NCI-H1048 (cell line): Measurements from ENCODE around the gene GIMAP8.
"Not testable (repeated sequence)": the region's sequence is repeated elsewhere in the genome, so short reads cannot be mapped to it uniquely, and the experiment has no call there.

Source experiments
- DNase-seq: peaks from one replicate; lab custom pipeline; 2025; lab: John Stamatoyannopoulos, UW

GIMAP8 gene

DNA sequence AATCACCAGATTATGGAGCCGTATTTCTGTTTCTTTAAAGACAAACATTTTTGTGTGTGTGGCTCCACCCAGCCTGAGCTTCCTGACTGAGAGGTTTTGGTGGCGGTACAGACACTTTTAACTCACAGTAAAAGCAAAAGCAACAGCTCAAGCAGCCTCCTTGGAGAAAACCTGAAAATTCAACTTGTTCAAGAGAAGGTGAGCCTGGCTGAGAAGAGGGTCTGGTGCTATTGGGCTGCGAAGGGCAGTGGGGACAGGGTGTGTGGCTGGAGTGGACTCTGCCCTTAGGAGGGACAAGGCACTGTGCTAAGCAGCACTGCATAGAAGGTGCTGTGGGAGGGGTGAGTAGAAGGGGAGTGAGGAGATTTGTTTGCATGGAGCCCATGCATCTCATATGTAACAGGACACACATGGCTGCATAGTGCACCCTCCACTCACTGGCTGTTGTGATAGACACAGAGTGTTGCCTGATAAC is 64.4 kb downstream of the GIMAP8 start, which contains the start of gene GIMAP7:
Gene GIMAP7, plus strand, starts transcription at position 125 of the 475 bp plus-strand sequence. CDS start 5,103 bp downstream, outside the sequence.
- DNase-seq, result no peak

DNA sequence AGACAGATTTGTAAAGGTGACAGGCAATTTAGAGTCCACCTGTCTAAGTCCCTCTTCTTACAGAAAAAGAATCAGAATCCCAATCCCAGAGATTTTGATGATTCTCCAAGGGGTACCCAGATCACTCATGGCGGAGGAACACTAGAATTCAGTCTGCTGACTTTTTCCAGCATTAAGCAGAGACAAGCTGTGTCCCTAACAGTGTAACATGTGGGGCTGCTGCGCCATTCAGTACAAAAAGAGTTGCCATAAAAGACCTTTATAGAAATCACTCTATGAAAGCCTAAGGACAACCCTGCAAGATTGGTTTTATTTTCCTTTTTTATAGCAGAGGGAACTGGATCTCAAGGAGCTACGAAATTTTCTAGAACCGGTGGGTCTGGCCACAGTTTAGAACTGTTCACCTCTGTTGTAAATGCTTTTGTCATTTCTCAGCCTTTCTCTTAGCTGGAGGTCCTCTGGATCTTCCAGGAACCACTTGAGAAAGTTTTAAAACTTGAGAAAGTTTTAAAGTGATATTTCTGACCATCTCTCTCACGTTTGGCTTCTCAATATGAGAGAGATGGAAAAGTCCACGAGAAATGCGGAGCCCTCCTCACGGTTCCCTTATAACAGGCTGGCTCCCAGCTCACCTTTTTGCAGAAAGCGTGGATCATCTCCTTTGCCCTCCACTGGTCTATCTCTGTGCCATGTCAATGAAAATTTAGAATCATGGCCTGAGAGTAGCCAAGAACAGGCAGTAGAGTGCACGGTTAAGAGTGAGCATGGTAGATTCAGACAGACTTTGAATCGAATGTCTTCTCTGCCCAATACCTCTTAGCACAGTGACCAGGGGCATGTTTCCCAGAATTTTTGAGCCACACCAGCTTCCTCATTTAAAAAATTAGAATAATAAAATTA is 65.1 kb downstream of the GIMAP8 start:
- DNase-seq, result no peak

DNA sequence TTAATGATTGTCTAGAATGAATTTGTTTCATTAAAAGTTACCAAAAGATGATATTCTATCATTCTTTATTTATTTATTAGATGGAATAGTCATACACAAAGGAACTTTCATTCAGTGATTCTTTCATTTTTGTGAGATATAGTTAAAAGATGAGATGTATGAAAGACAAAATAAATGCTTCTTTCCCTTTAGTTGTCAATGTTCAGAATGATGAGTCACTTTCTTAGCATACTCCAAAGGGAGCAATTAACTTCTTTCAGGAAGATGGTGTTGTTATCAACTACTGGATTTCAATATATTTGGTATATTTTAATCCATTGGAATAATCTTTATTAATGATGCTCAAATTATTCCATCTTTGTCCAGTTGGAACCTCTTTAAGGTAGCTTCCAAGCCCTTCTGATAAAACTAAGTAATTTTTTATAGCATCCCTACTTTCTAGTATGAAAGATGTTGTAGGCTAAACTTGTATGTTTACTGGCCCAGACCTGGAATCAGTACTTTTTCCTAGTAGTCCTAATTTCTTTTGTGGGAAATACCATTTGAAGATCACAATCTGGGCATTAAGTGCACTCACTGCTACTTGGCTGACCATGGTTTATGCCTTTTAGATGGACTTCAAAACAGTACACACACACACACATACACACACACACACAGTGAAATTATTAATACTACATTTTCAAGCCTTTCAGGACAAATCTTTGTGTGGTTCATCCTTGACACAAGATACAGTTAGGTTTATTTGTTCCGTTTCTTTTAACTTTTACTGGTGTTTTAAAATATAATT is 66.7 kb downstream of the GIMAP8 start:
- DNase-seq, result no peak

DNA sequence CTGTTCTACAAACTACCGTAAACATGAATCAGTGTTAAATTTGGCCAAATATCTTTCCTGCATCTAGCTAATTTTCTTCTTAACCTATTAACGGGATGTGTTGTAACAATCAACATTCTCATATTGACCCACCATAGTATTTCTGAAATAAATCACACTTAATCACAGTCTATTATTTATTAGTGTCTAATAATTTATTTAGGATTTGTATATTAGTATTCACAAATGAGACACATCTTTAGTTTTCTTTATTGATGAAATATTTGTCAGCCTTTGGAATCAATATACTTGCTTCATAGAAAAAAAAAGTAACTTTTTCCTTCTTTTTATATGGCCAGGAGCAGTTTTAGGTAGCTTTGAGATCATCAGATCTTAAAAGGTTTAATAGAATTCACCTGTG is 68.9 kb downstream of the GIMAP8 start:
- no peak for DNase-seq

DNA sequence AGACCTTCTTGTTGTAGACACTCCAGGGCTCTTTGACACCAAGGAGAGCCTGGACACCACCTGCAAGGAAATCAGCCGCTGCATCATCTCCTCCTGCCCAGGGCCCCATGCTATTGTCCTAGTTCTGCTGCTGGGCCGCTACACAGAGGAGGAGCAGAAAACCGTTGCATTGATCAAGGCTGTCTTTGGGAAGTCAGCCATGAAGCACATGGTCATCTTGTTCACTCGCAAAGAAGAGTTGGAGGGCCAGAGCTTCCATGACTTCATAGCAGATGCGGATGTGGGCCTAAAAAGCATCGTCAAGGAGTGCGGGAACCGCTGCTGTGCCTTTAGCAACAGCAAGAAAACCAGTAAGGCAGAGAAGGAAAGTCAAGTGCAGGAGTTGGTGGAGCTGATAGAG is 69.7 kb downstream of the GIMAP8 start:
- DNase-seq, result no peak

DNA sequence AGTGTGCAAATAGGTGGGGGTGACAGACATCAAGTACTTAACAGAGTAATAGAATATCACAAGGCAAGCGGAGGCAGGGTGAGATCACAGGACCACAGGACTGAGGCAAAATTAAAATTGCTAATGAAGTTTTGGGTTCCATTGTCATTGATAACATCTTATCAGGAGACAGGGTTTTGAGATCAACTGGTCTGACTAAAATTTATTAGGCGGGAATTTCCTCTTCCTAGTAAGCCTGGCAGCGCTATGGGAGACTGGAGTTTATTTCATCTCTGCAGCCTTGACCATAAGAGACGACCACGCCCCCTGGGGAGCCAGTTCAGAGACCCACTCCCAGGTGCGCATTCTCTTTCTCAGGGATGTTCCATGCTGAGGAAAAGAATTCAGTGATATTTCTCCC is 72.5 kb downstream of the GIMAP8 start:
- not testable (repeated sequence) for DNase-seq

DNA sequence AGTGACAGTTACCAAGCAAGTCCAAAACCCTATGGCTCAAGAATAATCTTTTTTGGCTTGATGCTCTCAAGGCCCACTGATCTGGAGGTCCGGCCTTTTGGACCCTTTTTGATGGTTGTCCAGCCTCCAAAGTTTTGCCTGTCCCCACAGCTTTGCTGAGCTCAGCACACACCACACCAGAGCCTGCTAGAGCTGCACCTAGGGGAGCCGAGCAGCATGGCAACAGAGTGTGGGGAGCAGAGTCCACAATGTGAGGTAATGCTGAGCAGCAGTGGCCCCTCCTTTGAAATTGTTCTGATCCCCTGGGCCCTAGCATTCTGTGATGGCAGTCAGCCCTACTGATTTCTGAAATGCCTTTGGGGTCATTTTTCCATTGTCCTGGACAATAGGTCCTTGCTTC is 73.6 kb downstream of the GIMAP8 start:
- no peak for DNase-seq
